ENCODE measurements around the gene TTR. TPM values are rescaled to one million over a fixed set of nuclear protein-coding genes. Genes with fewer than 3 reads are reported as not detected.

The TTR gene
- total RNA-seq, 2 experiments from 2014 or later, result not detected

- Histone ChIP-seq H3K4me1 (ENCODE audit: insufficient read depth, low read length) (no peaks in the 10 kb centered on the region), H3K27me3 (ENCODE audit: control insufficient read depth in 1 of 2, insufficient read depth in 2 of 2, low read length in 2 of 2) (no peaks in the 10 kb centered on the region), H3K27ac (ENCODE audit: low read depth in 1 of 2, low read length in 2 of 2) (no peak overlapping the region), H3K36me3 (ENCODE audit: insufficient read depth, low read length) (no peaks in the 10 kb centered on the region), H3K4me3 (ENCODE audit: low read length) (no peak overlapping the region), H3K9me3 (ENCODE audit: control insufficient read depth in 1 of 2, insufficient read depth in 1 of 2, low read length in 2 of 2) (no peaks in the 10 kb centered on the region)
- ATAC-seq (ENCODE audit: poor library complexity), result no peak
- Mint-ChIP-seq H3K36me3 (ENCODE audit: low read depth) (no peaks in the 10 kb centered on the region), H3K4me1 (ENCODE audit: low read depth) (no peaks in the 10 kb centered on the region), H3K9me3 (no peaks in the 10 kb centered on the region), H3K27ac (no peak overlapping the region), H3K27me3 (no peaks in the 10 kb centered on the region), H3K4me3 (no peak overlapping the region)
- intact Hi-C loops (cut with DNase I, micrococcal nuclease), result no loop called here
- no peak for DNase-seq
- POLR2A ChIA-PET, result no interaction called here
- TF ChIP-seq CTCF (IDR thresholded peaks at IDR 0.05), result no peak
- CTCF ChIA-PET, result no interaction called here
Observed at GRCh38 chr18:31583185-31583854, 8.4 kb upstream of the TTR start.

GRCh38 chr18:31585991-31586390, 5.7 kb upstream of the TTR start:
- intact Hi-C loops (cut with DNase I, micrococcal nuclease), result no loop called here
- no peak overlapping the region for H3K4me3 Mint-ChIP-seq
- Histone ChIP-seq H3K36me3 (ENCODE audit: insufficient read depth, low read length) (no peaks in the 10 kb centered on the region), H3K4me1 (ENCODE audit: insufficient read depth, low read length) (no peaks in the 10 kb centered on the region), H3K9me3 (ENCODE audit: control insufficient read depth in 1 of 2, insufficient read depth in 1 of 2, low read length in 2 of 2) (no peaks in the 10 kb centered on the region), H3K27ac (ENCODE audit: low read depth in 1 of 2, low read length in 2 of 2) (no peak overlapping the region), H3K4me3 (ENCODE audit: low read length) (no peak overlapping the region), H3K27me3 (ENCODE audit: control insufficient read depth in 1 of 2, insufficient read depth in 2 of 2, low read length in 2 of 2) (no peaks in the 10 kb centered on the region)
- ChIA-PET POLR2A (no interaction called here), CTCF (no interaction called here)
- H3K27me3 Mint-ChIP-seq, result no peaks in the 10 kb centered on the region
- no peak for TF ChIP-seq CTCF (IDR thresholded peaks at IDR 0.05)
- no peaks in the 10 kb centered on the region for H3K36me3 Mint-ChIP-seq (ENCODE audit: low read depth)
- no peaks in the 10 kb centered on the region for H3K4me1 Mint-ChIP-seq (ENCODE audit: low read depth)
- DNase-seq (no peak), ATAC-seq (ENCODE audit: poor library complexity) (no peak)
- H3K9me3 Mint-ChIP-seq, result no peaks in the 10 kb centered on the region
- no peak overlapping the region for H3K27ac Mint-ChIP-seq

- DNase-seq (no peak), ATAC-seq (ENCODE audit: poor library complexity) (no peak)
- Histone ChIP-seq H3K4me3 (ENCODE audit: low read length) (no peak overlapping the region), H3K27me3 (ENCODE audit: control insufficient read depth in 1 of 2, insufficient read depth in 2 of 2, low read length in 2 of 2) (no peaks in the 10 kb centered on the region), H3K4me1 (ENCODE audit: insufficient read depth, low read length) (no peaks in the 10 kb centered on the region), H3K36me3 (ENCODE audit: insufficient read depth, low read length) (no peaks in the 10 kb centered on the region), H3K9me3 (ENCODE audit: control insufficient read depth in 1 of 2, insufficient read depth in 1 of 2, low read length in 2 of 2) (no peaks in the 10 kb centered on the region), H3K27ac (ENCODE audit: low read depth in 1 of 2, low read length in 2 of 2) (no peak overlapping the region)
- Mint-ChIP-seq H3K4me3 (no peak overlapping the region), H3K27me3 (no peaks in the 10 kb centered on the region), H3K4me1 (ENCODE audit: low read depth) (no peaks in the 10 kb centered on the region), H3K9me3 (no peaks in the 10 kb centered on the region), H3K27ac (no peak overlapping the region), H3K36me3 (ENCODE audit: low read depth) (no peaks in the 10 kb centered on the region)
- no peak for TF ChIP-seq CTCF (IDR thresholded peaks at IDR 0.05)
- intact Hi-C loops (cut with DNase I, micrococcal nuclease), result no loop called here
- ChIA-PET CTCF (no interaction called here), POLR2A (no interaction called here)
Observed at GRCh38 chr18:31586616-31587015, 5.1 kb upstream of the TTR start.
